ENCODE measurements around the gene NDRG2.

DNA sequence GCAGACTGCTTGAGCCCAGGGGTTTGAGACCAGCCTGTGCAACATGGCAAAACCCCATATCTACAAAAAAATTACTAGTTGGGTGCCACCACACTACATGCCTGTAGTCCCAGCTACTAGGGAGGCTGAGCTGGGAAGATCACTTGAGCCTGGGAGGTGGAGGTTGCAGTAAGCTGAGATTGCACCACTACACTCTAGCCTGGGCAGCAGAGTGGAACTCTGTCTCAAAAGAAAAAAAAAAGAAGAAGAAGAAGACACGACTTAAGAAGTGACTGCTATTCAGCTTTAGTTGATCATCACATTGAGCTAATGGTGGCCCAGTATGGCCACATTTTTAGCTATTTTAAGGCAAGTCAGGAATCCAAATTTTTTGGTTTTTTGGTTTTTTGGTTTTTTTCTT is 44.0 kb downstream of the NDRG2 start:
- TF ChIP-seq, protein P1, sequence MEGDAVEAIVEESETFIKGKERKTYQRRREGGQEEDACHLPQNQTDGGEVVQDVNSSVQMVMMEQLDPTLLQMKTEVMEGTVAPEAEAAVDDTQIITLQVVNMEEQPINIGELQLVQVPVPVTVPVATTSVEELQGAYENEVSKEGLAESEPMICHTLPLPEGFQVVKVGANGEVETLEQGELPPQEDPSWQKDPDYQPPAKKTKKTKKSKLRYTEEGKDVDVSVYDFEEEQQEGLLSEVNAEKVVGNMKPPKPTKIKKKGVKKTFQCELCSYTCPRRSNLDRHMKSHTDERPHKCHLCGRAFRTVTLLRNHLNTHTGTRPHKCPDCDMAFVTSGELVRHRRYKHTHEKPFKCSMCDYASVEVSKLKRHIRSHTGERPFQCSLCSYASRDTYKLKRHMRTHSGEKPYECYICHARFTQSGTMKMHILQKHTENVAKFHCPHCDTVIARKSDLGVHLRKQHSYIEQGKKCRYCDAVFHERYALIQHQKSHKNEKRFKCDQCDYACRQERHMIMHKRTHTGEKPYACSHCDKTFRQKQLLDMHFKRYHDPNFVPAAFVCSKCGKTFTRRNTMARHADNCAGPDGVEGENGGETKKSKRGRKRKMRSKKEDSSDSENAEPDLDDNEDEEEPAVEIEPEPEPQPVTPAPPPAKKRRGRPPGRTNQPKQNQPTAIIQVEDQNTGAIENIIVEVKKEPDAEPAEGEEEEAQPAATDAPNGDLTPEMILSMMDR (IDR thresholded peaks at IDR 0.05; ENCODE audit: insufficient read depth, low read length), result no peak
- TF ChIP-seq POLR2AphosphoS5 (IDR thresholded peaks at IDR 0.05; ENCODE audit: low read depth) (no peak), GABPA (IDR thresholded peaks at IDR 0.05; ENCODE audit: low read depth) (no peak)
- TF ChIP-seq, protein P2, sequence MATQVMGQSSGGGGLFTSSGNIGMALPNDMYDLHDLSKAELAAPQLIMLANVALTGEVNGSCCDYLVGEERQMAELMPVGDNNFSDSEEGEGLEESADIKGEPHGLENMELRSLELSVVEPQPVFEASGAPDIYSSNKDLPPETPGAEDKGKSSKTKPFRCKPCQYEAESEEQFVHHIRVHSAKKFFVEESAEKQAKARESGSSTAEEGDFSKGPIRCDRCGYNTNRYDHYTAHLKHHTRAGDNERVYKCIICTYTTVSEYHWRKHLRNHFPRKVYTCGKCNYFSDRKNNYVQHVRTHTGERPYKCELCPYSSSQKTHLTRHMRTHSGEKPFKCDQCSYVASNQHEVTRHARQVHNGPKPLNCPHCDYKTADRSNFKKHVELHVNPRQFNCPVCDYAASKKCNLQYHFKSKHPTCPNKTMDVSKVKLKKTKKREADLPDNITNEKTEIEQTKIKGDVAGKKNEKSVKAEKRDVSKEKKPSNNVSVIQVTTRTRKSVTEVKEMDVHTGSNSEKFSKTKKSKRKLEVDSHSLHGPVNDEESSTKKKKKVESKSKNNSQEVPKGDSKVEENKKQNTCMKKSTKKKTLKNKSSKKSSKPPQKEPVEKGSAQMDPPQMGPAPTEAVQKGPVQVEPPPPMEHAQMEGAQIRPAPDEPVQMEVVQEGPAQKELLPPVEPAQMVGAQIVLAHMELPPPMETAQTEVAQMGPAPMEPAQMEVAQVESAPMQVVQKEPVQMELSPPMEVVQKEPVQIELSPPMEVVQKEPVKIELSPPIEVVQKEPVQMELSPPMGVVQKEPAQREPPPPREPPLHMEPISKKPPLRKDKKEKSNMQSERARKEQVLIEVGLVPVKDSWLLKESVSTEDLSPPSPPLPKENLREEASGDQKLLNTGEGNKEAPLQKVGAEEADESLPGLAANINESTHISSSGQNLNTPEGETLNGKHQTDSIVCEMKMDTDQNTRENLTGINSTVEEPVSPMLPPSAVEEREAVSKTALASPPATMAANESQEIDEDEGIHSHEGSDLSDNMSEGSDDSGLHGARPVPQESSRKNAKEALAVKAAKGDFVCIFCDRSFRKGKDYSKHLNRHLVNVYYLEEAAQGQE (IDR thresholded peaks at IDR 0.05; ENCODE audit: insufficient replicate concordance, low read depth), result no peak

Measured in HL-60 (cell line).